Cortex of kidney (tissue), 1 donor: Measurements from ENCODE around the gene NTNG1.

Experiments
- DNase-seq: peaks from one replicate; lab custom pipeline; 2025; lab: John Stamatoyannopoulos, UW

NTNG1 gene

GRCh38 chr1:107262467-107263286 is 121.8 kb downstream of the NTNG1 start:
- no peak for DNase-seq

DNA sequence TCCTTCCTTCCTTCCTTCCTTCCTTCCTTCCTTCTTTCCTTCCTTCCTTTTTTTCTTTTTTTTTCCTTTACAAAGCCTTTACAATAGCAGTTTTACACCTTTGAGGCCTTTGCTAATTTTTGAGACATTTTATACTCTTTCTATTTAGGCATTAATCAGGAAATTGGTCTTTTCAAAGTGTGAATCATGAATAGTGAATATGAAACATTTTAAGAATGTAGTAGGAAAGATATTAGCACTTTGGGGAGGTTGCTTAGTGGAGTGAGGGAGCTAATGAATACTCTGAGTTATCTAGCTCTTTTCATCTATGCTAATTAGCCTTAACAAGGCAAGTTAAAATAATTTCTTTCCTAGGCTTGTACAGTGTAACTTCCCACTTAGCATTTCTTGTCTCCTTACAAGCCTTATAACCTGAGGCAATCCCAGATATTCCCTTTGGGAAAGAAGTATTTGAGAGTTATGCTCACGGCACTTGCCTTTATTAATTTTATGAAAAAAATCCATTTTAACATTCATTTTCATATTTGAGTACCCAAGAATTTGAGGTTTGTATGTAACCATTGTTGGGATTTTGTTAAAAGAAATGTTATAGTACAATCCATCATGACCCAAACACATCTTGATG is 122.6 kb downstream of the NTNG1 start:
- no peak for DNase-seq

- DNase-seq: no peak
Measured at GRCh38 chr1:107264007-107264406, 123.2 kb downstream of the NTNG1 start.

DNA sequence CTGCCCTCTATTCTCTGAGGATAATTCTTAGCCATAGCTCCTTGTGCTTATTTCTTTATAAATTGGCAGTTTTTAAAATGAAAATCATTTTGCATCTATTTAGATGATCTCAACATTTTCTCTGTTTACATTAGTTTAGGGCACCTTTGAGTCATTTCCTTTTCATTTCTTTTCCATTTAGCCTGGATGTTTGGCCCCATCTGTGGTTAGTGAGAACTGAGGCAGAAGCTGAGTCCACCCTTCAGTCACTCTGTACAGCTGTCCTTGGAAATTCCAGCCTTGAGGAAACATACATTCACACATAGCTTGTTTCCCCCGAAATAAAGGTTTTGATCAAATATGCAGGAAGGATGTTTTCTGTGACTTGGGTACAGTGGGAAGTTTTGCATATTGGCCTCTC is 123.7 kb downstream of the NTNG1 start:
- no peak for DNase-seq

- DNase-seq: no peak
Measured at GRCh38 chr1:107267489-107267888, 126.7 kb downstream of the NTNG1 start.

GRCh38 chr1:107272321-107272720 is 131.5 kb downstream of the NTNG1 start:
- DNase-seq: no peak

DNA sequence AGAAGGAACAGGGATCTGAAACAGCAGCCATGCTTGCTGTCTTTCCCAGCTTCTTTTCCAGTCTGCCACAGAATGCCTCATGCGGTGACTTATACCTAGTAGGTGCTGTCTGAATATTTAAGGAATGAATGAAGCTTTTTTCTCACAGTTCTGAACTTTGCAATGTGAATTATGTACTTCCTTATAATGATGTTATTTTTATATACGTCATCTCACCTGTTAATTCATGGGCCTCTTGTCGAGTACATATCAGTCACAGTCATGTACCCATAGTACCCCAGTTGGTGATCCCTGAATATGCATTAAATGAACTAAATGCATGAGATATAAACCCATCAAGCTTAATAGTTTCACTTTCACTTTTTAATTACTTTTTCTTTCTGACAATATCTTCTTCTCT is 132.7 kb downstream of the NTNG1 start:
- no peak for DNase-seq

DNA sequence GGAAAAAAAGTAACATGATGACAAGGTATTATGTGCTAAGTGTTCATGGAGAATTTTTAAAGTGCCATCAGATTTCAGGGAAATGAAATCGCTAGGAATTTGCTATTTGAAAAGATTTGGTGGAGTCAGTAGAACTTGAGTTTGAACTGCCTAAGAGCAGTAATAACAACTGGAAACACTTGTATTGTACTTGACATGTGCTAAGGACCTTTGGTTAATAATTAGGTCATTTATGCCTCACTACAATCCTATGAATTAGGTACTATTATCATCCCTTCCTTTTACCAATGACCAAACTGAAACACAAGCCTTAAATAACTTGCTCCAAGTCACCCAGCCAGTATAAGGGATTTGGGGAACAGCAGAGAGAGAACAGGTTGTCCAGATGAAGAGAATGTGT is 133.4 kb downstream of the NTNG1 start:
- DNase-seq: no peak

DNA sequence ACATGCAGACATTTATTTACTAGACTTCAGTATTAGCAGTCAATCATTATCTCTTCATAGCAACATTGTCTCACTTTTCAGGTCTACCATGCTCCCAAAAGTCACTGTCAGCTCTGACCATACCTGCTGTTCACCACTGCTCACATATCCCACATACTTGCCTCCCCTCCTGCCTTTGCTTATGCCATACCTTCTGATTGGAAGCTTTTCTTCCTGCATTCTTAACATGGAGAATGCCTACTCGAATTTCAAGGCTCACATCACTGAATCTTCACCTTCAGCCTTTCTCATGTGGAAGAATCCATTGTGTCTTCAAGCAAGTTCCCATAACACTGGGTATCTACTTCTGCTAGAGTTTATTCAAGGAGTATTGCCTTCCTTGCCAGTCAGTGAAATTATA is 135.4 kb downstream of the NTNG1 start:
- DNase-seq: no peak

DNA sequence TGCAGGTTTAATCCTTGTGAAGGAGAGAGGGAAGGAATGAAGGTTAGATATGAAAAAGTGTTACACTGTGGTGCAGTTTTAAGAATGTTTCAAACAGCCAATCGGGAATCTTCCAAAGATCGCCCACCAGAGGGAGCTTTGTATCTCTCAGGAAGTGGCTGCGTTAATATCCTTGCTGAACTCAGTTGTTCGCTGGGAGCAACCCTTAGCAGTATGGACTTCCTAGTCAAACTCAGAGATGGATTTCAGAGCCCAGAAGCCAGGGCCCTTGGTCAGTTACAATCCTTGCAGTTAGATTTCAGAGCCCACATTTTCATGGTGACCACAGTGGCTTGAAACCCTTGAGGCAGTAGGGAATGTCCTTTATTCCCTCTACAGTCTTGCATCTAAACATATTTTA is 136.2 kb downstream of the NTNG1 start:
- no peak for DNase-seq

DNA sequence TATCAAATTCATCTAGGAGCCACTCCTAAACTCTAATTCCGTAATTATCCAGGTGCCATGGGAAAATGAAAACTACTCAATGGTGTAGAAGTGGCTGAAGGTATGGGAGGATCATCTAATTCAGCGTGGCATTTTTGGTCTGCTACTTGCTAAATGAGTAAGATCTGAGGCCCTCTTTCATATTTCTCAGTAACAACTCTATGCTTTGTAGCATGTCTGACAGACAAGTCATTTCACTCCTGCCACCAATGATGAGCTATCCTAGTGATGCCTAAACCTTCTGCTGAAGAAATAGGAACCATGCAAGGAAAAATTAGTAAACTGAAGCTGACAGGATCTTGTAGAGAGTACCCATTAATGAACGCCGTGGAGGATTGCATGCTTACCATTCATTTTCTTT is 145.3 kb downstream of the NTNG1 start:
- DNase-seq: no peak

- DNase-seq: no peak
Measured at GRCh38 chr1:107291987-107292386, 151.1 kb downstream of the NTNG1 start.

GRCh38 chr1:107293901-107294613 is 153.2 kb downstream of the NTNG1 start:
- no peak for DNase-seq

DNA sequence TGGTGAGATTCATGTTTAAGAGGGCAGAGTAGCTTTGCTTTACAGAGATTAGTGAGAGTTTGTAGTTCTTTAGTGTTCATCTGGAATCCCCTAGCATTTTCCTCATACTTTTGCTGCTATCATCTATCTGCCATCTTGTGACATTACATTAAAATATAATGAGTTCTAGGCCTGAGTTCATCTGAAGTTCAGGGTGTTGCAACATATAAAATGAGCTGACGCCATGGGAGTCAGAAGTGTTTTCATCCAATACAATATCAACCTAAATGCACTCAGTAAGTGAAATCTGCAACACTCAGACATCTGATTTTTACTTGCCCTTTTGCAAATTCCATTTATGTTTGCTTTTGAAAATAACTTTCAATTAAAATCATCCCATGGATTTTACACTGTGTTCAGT is 153.8 kb downstream of the NTNG1 start:
- DNase-seq: no peak

GRCh38 chr1:107297681-107298080 is 156.8 kb downstream of the NTNG1 start:
- no peak for DNase-seq

GRCh38 chr1:107298526-107298925 is 157.7 kb downstream of the NTNG1 start:
- no peak for DNase-seq

GRCh38 chr1:107299521-107299920 is 158.7 kb downstream of the NTNG1 start:
- no peak for DNase-seq

GRCh38 chr1:107309962-107310361 is 169.1 kb downstream of the NTNG1 start:
- DNase-seq: no peak

DNA sequence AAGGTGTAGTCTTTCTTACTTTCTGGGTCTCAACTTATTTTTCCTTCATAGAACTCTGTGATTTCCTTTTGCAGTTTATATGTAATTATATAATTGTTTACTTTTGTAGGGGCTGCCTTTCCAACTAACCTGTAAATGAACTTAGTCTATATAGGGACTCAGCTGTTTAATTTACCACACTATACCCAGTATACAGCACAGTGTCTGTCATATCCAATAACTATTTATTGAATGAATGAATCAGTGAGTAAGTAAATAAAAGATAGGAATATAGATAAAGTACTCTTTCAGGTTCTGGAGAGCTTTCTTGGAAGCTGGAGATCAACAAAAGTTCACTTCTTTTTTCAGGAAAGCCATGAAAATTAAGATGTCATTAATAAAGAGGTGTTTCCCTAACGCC is 174.8 kb downstream of the NTNG1 start:
- no peak for DNase-seq

GRCh38 chr1:107318932-107319331 is 178.1 kb downstream of the NTNG1 start:
- DNase-seq: no peak

- no peak for DNase-seq
Measured at GRCh38 chr1:107323784-107324183, 182.9 kb downstream of the NTNG1 start.

DNA sequence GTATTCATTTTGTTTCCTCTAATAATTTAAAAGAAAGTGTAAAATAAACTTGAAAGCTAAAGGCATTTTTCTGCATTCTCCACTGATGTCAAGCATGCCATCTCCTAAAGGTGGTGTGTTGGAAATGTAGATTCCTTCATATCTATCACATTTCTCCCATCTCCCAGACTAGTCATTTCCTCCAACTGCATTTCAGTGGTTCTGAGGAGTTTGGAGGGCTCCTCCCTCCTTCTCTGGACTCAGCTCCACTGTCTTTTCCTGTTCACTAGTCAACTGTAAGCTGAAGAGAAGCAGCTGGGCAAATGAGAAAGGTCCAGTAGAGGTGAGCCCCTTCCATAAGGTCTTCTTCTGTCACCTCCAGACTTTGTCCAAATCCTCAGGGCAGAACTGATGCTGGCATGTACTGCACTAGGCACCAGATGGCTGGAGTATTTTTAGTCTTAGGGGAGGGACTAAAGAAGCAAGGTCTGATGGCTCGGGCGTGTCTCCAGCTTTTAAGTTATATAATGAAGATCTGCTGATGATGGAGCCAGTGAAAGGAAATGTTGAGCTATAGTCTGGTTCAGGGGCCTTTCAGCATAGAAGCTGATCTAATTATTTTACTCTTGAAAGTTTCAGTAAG is 186.1 kb downstream of the NTNG1 start:
- no peak for DNase-seq

DNA sequence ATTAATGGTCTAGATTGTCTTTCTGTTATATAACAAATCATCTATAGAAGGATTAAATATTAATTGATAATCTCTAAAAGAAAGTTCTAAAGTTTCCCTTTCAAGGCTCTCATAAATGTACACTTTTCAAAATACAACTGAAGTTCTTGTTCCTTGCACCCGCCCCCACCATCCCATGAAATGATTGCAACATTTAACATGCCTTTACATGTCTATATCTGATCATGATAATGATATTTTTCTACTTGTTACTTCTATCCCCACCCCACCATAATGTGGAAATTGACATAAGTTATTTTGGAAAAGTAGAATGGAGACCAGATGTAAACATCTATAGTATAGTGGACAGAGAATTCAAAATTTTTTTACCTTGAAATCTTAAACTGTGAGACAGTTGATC is 186.6 kb downstream of the NTNG1 start:
- DNase-seq: no peak
